ENCODE results near the gene MESD.
A peak's percentile ranks its signal among the peaks of the same experiment; 100 is the strongest.

The MESD gene

GRCh38 chr15:80931721-80932512 is 57.7 kb downstream of the MESD start:
- DNase-seq = no peak

DNA sequence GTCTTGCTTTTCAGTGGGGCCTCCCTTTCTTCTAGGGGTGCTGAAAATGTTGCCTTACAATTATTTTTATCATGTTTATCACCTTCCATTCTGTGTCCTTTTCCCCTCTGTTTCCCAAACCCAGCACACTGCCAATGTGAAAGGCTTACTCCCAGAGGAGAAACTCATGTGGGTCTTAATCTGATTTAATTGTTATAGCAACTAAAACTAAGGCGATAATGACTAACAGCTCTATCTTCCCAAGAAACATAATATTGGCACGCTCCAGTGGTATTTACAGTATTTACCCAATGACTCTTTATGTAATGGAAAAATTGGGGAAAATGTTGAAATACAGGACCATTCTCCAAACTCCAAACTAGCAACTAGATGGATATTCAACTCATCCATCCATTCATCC is 58.4 kb downstream of the MESD start:
- no peak for DNase-seq

DNA sequence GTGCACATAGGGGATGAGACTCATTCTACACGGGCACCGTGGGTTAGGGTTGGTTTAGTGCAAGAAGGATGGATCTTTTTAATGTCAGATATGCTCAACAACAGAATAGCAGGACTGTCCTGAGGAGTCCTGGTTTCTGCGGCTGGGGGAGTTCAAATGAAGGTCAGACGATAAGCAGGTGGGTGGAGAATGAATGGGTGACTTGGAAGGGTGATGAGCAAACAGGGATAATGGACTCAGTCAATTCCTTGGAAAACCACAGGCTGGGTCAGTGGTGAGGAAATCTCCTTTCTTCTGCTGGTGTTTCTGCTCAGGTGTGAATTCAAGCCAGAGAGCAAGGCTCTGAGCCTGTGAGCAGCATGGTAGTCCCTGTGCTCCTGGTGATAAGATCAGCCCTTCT is 59.9 kb downstream of the MESD start:
- no peak for DNase-seq

- no peak for DNase-seq
Measured at GRCh38 chr15:80929225-80929624, 60.4 kb downstream of the MESD start.

GRCh38 chr15:80926126-80926525 is 63.5 kb downstream of the MESD start:
- DNase-seq = no peak

DNA sequence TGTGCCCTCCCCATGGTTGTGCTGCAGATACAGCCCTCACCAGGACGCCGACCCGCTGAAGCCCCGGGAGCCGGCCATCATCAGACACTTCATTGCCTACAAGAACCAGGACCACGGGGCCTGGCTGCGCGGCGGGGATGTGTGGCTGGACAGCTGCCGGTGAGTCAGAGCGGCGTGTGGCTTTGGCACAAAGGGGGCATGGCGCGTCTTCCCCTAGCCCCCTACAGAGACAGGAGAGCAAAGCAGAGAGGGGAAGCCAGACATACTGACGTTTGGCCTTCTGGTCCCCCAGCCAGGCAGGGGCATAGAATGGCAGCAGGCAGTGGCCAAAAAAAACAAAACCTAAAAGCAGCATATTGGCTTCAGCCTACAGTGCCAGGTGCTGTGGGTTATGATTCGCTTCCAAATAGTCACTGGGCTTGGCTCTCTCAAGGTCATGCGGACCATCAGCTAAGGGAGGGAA is 64.0 kb downstream of the MESD start:
- no peak for DNase-seq

DNA sequence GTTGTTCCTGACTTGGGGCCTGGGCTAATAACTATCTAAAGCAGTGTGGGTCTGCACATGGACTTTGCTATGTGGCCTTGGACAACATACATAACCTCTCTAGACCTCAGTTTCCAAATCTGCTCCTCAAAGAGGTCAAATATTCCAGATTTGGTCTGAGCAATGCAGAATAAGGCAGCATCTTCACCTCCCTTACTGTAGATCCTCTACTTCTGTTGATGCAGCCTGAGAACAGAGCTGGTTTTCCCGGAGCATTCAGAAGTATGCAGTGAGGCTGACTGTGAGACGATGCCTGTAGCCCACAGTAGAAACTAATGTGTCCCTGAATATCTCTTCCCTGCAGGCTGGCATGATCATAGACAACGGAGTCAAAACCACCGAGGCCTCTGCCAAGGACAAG is 65.3 kb downstream of the MESD start:
- no peak for DNase-seq

DNA sequence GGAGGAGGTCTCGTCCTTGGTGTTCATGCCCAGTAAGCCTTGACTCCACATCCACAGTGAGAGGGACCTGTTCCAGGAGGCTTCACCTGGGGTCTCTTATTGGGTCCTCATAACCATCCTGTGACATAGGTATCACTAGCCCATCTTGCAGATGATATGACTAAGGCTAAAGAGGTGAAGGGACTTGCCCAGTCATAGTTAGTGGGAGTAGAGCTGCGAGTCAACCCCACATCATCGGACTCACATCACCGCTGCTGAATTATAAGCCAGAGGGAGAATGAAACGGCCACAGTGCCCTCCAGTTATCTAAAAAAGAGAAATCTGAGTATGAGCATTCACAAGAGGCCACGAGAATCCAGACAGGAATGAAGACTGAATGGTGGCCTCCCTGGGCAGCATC is 66.0 kb downstream of the MESD start:
- no peak for DNase-seq

DNA sequence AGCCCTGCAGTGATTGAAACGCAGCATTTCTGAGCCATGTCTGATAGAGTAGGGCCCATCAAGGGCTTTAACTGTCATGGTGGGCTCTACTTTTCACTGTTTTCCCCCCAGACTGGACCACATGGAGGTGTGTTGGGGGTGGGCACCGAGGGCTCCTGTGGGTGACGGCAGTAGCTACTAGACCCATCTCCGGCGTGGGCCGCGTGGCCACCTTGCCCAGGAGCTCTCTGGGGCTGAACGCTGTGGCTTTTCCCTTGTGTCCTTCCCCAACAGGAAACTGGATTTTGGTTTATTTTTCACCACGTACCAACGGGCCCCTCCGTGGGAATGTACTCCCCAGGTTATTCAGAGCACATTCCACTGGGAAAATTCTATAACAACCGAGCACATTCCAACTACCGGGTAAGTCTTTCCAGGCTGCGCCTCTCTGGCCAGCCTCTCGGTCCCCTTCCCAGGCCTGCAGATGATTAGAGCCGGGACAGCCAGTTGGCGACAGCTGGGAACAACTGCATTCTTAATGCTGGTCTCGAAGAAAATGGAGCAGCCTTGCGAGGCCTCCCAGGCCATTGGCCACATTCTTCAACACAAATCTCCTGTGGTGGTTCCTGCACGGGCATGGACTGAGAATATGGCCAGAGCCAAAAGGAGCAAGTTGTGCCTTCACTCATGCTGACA is 67.7 kb downstream of the MESD start:
- no peak for DNase-seq

- DNase-seq = no peak
Measured at GRCh38 chr15:80920271-80920699, 69.3 kb downstream of the MESD start.

- DNase-seq = no peak
Measured at GRCh38 chr15:80918196-80918783, 71.3 kb downstream of the MESD start.

DNA sequence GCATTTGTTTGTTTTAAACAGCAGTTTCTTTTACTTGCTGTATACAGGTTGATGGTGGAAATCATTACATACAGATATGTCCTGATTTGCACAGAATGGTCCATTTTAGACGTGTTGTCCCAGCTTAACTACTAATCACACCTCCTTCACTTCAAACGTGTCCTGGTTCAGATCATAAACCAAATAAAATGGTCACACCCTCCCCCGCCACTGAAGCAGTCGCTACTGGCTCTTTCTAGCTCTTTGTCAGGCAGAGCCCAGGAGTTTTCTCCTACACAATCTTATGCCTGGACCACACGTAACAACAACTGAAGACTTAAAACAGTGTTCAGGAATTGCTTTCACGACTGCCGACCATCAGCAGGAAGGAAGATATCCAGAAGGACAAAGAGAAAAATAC is 73.6 kb downstream of the MESD start:
- no peak for DNase-seq

DNA sequence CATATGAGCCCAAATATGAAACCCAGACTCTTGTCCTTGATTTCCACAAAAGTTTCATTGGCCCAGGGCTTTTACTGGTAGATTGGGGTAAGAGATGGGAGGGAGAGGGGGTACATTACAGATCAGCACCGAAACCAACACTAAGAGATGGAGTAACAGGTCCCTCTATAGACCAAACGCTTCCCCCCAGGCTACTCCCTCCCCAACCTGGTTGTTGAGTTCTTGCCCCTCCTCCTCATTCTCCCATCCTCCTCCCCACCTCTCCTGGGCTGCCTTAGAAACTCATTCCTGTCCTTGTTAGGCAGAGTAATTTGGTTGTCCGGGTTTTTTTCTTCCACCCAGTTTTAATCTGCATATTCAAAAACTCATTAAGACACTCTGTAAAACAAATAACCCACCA is 74.1 kb downstream of the MESD start:
- no peak for DNase-seq

DNA sequence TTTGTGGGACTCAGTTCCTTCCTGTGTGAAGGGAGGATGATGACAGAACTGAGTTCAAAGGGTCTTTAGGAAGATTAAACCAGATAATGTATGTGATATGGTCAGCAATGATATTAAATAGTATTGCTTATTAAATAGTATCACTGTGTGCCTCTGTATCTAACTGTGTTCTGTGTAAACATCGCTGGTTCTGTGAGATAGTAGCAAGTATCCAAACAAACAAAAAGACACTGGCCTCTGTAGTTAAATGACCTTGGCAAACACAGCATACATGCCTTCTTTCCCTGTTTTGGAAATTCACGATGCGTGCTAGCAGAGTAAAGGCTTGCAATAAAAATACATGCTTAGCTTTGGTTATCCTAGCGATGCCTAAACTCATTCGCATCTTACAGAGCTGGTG is 76.1 kb downstream of the MESD start:
- no peak for DNase-seq

DNA sequence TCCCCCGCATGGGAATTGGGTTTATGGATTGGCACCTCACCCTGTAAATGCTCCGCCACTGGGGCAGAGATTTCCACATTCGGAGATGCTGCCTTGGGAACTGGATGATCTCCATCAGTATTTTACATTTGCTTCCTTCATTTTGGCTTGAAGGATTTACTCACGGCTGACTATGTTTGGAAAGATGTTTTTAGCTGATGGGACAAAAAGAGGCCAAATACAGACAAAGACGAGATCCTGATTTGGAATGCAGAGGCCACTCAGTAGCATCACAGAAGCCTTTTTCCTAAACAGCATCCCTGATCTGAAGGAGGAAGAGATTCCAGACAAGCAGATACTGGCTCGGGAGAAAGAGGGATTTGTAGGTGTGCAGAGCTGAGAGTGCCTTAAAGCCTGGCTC is 76.9 kb downstream of the MESD start:
- DNase-seq = no peak

GRCh38 chr15:80911821-80912220 is 77.8 kb downstream of the MESD start:
- no peak for DNase-seq

DNA sequence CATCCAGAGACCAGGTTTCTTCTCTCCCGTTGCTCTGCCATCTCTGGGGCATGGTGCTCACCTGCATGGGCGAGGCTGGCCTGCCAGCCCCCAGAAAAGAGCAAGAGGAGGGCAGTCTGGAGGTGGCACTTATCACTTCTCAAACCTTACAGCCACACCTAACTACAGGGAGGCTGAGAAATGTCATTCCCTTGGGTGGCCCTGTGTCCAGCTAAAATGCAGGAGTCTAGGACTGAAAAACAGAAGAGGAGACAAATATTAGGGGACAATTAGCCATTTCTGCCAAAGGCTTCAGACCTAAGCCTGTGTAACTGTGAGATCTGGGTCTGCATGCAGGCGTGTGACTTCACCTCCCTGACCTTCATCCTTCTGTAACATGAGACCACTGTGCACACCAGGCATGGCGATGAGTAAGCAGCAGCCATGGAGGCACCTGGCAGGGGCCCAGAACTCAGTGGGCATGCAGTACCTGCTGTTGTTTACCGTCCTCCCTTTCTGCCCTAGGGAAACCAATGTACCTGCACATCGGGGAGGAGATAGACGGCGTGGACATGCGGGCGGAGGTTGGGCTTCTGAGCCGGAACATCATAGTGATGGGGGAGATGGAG is 83.4 kb downstream of the MESD start:
- DNase-seq = peak; percentile 85

DNA sequence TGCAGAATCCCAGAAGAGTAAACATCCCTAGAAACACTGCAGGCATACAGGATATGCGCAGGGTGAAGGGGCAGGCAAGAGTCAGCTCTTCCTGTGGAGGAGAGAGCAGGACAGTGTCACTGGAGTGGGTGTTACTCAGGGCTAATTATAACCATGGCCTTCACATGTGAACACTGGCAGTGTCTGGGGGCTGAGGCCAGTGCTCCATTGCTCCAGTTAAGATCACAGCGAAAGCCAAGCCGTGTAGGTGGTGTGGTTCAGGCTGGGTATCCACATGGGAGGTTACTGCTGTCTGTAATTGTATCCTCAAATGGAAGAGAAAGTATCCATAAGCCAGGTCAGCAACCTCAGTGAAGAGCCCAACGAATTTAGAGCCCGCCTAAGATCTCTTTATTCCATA is 84.6 kb downstream of the MESD start:
- no peak for DNase-seq

- no peak for DNase-seq
Measured at GRCh38 chr15:80902298-80902801, 87.3 kb downstream of the MESD start.

DNA sequence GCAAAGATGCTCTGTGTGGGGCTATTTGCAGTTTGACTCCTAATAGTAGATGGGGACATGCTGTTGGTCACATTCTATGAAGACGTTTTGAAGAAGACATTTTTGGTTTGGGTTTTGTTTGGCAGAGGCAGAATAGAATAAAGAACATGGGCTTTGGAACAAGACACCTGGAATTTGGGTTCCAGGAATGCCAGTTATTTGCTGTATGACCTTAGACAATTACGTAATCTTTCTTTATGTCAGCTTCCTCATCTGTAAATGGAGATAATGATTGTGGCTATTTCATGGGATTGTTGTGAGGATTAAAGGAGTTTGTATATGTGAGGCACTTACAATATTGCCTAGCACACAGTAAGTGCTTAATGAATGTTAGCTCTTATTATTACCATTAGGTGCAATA is 91.6 kb downstream of the MESD start:
- DNase-seq = no peak
